Adipocyte (in vitro differentiated cells): ENCODE data around the gene COLEC11.

Experiments used
- DNase-seq: peaks from one replicate; pipeline ENCODE4 v3.0.0-alpha.2; 2015; ENCODE audit warnings: low read depth
- H3K27me3 ChIP-seq: replicated peaks from 2 replicates; pipeline ENCODE4 v1.7.0; 2013; ENCODE audit warnings: mild to moderate bottlenecking, low read length, moderate library complexity; ENCODE audit not compliant: control insufficient read depth, insufficient read depth
- H3K36me3 ChIP-seq: 2 replicates; pipeline ENCODE4 v1.7.0; 2013; ENCODE audit warnings: low read length, mild to moderate bottlenecking, moderate library complexity; ENCODE audit not compliant: control insufficient read depth, insufficient read depth, severe bottlenecking
- H3K4me1 ChIP-seq: 2 replicates; pipeline ENCODE4 v1.7.0; 2013; ENCODE audit warnings: mild to moderate bottlenecking, low read length, moderate library complexity; ENCODE audit not compliant: control insufficient read depth, insufficient read depth
- H3K4me3 ChIP-seq: 2 replicates; pipeline ENCODE4 v1.7.0; 2013; ENCODE audit warnings: mild to moderate bottlenecking, low read length, moderate library complexity
- H3K9ac ChIP-seq: 2 replicates; pipeline ENCODE4 v1.7.0; 2013; ENCODE audit warnings: mild to moderate bottlenecking, low read length, moderate library complexity
- H3K9me3 ChIP-seq: 2 replicates; pipeline ENCODE4 v1.7.0; 2013; ENCODE audit warnings: mild to moderate bottlenecking, low read length, moderate library complexity; ENCODE audit not compliant: control insufficient read depth

The COLEC11 gene

DNA sequence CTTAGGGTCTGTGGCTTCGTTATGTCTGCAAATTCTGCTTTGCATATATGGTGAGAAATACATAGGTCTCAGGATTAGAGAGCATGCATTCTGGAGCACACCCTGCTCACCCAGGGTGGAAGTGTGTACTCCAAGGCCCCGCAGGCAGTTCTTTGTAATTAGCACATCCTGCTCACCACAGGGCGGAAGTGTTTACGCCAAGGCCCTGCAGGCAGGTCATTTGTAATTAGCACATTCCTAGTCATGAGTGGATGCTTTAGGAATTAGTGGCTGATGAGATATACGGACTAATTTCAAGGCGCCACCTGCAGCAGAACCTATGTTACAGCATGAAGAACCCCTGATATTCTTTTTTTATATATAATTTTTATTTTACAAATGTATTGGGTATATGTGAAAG lies 67.3 kb downstream of the COLEC11 start:
- H3K36me3 ChIP-seq: no peaks in the 10 kb centered on the region
- no peak overlapping the region for H3K9ac ChIP-seq
- no peak for DNase-seq
- no peaks in the 10 kb centered on the region for H3K9me3 ChIP-seq
- peaks cover 13% of the 10 kb centered on the region for H3K27me3 ChIP-seq
- H3K4me3 ChIP-seq: no peak overlapping the region
- peaks cover 11% of the 10 kb centered on the region for H3K4me1 ChIP-seq

GRCh38 chr2:3664118-3664517 lies 69.2 kb downstream of the COLEC11 start:
- no peak overlapping the region for H3K4me3 ChIP-seq
- DNase-seq: no peak
- peaks cover 16% of the 10 kb centered on the region for H3K27me3 ChIP-seq
- H3K9ac ChIP-seq: no peak overlapping the region
- H3K4me1 ChIP-seq: peaks cover 8% of the 10 kb centered on the region
- no peaks in the 10 kb centered on the region for H3K36me3 ChIP-seq
- H3K9me3 ChIP-seq: no peaks in the 10 kb centered on the region

- Histone ChIP-seq H3K9me3 (no peaks in the 10 kb centered on the region), H3K36me3 (no peaks in the 10 kb centered on the region), H3K4me1 (peaks cover under 1% of the 10 kb centered on the region), H3K27me3 (peaks cover 16% of the 10 kb centered on the region), H3K9ac (no peak overlapping the region), H3K4me3 (no peak overlapping the region)
- no peak for DNase-seq
These were observed 70.0 kb downstream of the COLEC11 start for GRCh38 chr2:3664925-3665324.

- Histone ChIP-seq H3K36me3 (no peaks in the 10 kb centered on the region), H3K4me1 (no peaks in the 10 kb centered on the region), H3K4me3 (no peak overlapping the region), H3K9ac (no peak overlapping the region), H3K27me3 (peaks cover 18% of the 10 kb centered on the region), H3K9me3 (no peaks in the 10 kb centered on the region)
- no peak for DNase-seq
These were observed 71.1 kb downstream of the COLEC11 start for GRCh38 chr2:3665886-3666612.

- DNase-seq: no peak
- Histone ChIP-seq H3K36me3 (no peaks in the 10 kb centered on the region), H3K27me3 (peaks cover 21% of the 10 kb centered on the region), H3K9me3 (no peaks in the 10 kb centered on the region), H3K4me1 (no peaks in the 10 kb centered on the region), H3K4me3 (no peak overlapping the region), H3K9ac (no peak overlapping the region)
These were observed 71.7 kb downstream of the COLEC11 start for GRCh38 chr2:3666613-3666975.

DNA sequence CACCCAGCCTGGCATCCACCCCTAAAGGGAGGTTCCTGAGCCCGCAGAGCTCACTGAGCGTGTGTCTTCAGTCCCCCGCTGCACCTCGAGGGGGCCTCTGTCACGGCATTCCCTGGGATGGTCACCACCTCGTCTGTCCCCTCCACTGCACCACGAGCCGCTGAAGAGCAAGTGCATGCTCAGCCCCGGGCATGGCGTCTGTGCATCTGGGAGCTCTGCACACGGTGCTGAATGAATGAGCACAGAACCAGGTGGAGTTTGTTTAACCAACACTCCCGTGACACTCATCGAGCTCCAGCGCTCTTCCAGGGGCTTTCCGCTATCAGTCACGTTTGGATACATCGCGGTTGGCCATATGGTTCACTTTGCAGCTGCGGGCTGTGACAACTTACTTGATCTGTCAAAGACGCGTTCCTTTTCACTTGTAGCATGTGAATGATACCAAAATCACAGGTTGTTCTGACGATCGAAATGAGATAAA lies 72.3 kb downstream of the COLEC11 start:
- Histone ChIP-seq H3K4me3 (no peak overlapping the region), H3K36me3 (no peaks in the 10 kb centered on the region), H3K27me3 (peaks cover 21% of the 10 kb centered on the region), H3K4me1 (no peaks in the 10 kb centered on the region), H3K9me3 (no peaks in the 10 kb centered on the region), H3K9ac (no peak overlapping the region)
- no peak for DNase-seq

DNA sequence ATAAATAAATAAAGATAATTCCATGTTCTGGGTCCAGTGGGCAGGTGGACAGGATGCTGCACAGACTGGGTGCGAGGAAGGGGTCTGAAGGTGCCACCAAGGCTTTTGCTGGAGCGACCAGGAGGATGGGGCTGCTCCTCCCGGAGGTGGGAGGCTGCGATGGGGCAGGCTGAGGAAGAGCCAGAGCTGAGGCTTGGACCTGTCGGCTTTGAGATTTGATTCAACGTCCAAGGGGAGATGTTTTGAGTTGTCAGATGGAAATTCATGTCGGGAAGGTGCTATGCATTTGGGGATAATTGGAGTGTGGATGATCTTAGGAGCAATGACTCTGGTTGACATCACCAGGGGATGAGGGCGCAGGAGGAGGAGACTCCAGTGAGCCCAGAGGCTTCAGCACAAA lies 74.7 kb downstream of the COLEC11 start:
- H3K27me3 ChIP-seq: peaks cover 16% of the 10 kb centered on the region
- H3K36me3 ChIP-seq: no peaks in the 10 kb centered on the region
- H3K9ac ChIP-seq: no peak overlapping the region
- no peaks in the 10 kb centered on the region for H3K9me3 ChIP-seq
- no peak overlapping the region for H3K4me3 ChIP-seq
- no peaks in the 10 kb centered on the region for H3K4me1 ChIP-seq
- no peak for DNase-seq

- no peak overlapping the region for H3K9ac ChIP-seq
- no peaks in the 10 kb centered on the region for H3K9me3 ChIP-seq
- H3K4me3 ChIP-seq: no peak overlapping the region
- peaks cover 16% of the 10 kb centered on the region for H3K27me3 ChIP-seq
- DNase-seq: no peak
- no peaks in the 10 kb centered on the region for H3K4me1 ChIP-seq
- no peaks in the 10 kb centered on the region for H3K36me3 ChIP-seq
These were observed 75.5 kb downstream of the COLEC11 start for GRCh38 chr2:3670376-3670775.

- Histone ChIP-seq H3K27me3 (peaks cover 16% of the 10 kb centered on the region), H3K9me3 (no peaks in the 10 kb centered on the region), H3K36me3 (no peaks in the 10 kb centered on the region), H3K4me3 (no peak overlapping the region), H3K9ac (no peak overlapping the region), H3K4me1 (no peaks in the 10 kb centered on the region)
- DNase-seq: no peak
These were observed 76.0 kb downstream of the COLEC11 start for GRCh38 chr2:3670941-3671340.

DNA sequence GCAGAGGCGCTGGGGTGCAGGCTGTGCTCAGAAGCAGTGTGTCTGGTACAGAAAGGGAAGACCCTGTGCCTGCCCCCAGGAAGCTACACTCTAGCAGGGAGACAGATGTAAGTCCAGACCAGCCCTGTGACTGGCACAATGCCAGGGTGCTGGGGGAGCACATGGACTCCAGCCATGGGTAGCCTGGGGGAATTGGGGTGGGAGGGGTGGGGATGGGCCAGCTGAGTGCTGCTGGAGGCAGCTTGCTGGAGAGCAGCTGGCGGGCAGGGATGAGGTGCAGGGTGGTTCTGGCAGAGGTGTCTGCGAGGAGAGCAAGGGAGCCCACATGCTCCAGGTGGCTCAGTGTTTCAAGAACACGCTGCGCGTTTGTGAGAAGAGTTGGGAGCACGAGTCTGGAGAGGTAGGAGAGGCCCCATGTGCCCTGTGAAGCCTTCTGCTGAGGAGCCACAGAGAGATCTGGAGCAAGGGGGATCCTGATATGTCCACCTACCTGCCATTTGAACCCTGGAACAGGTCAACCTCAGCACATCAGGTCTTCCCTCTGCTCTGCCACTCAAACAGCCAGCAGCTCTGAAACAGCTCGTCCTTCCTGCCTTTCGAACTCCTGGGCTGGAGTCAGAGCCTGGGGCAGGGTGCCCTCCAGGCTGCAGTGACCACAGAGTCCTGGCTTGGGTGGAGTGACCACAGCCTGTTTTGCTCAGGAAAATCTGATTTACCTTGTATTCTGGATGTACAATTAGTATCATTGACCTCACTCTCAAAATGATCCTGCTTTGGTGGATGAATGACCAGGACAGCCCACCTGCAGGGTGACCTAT lies 78.2 kb downstream of the COLEC11 start:
- Histone ChIP-seq H3K4me1 (no peaks in the 10 kb centered on the region), H3K36me3 (no peaks in the 10 kb centered on the region), H3K9ac (no peak overlapping the region), H3K27me3 (peaks cover 6% of the 10 kb centered on the region), H3K4me3 (no peak overlapping the region), H3K9me3 (no peaks in the 10 kb centered on the region)
- DNase-seq: no peak

- Histone ChIP-seq H3K36me3 (no peaks in the 10 kb centered on the region), H3K4me1 (no peaks in the 10 kb centered on the region), H3K27me3 (peaks cover 10% of the 10 kb centered on the region), H3K9me3 (no peaks in the 10 kb centered on the region), H3K9ac (no peak overlapping the region), H3K4me3 (no peak overlapping the region)
- no peak for DNase-seq
These were observed 79.3 kb downstream of the COLEC11 start for GRCh38 chr2:3674066-3674845.
